Measurements from ENCODE around the gene CGN.

CGN gene

DNA sequence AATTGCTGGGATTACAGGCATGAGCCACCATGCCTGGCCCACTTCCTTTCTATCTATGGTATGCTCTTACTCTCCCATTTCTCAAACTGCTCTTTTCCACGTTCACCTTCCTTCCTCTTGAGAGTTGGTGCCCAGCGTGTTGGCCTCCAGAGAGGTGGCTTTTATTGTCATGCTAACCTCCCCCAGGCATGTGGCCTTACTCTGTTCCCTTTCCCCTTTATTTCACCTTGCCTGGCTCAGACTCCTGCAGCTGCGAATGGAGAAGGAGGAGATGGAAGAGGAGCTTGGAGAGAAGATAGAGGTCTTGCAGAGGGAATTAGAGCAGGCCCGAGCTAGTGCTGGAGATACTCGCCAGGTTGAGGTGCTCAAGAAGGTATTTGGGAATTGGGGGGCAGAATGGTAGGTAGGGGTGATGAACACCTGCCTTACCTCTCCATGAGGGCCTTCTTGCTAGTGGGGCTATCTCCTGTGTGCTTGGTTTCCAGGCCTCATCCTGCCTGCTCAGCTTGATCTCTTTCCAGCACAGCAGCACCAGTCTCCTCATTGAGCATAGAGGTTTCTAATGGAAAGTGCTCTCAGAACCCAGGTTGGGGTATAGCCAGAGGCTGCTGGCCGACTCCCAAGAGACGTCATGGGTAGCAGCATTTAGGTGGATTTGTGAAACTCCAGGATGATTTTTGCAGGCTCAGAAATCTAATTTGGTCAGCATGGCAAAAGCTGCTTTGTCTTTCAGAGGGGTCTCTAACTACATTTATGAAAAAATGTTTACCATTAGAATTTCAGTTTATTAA, 15.7 kb downstream of the CGN start:
- no peak for DNase-seq

DNA sequence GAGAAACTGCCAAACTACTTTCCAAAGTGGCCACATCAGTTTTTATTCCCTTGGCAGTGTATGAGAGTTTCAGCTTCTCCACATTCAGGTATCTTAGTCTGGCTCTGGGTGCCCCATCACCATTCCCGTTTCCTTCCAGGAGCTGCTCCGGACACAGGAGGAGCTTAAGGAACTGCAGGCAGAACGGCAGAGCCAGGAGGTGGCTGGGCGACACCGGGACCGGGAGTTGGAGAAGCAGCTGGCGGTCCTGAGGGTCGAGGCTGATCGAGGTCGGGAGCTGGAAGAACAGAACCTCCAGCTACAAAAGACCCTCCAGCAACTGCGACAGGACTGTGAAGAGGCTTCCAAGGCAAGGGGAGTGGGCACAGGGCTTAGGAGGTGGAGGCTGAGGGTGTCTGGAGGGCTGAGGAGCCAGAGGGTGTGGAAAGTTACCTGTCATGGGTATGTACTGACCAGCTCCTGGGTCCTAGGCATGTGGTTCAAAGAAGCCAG, 18.1 kb downstream of the CGN start:
- no peak for DNase-seq

DNA sequence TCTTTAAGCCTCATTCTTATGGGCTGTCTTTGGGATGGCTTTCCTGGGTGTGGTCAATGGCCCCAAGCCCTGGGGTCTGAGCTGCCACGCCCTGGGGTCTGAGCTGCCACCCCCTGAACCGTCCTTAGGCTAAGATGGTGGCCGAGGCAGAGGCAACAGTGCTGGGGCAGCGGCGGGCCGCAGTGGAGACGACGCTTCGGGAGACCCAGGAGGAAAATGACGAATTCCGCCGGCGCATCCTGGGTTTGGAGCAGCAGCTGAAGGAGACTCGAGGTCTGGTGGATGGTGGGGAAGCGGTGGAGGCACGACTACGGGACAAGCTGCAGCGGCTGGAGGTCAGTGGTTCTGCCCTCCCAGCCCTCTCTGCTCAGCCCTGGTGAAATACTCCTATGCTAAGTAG, 18.6 kb downstream of the CGN start:
- no peak for DNase-seq

- no peak for DNase-seq
Observed at GRCh38 chr1:151530461-151530860, 19.3 kb downstream of the CGN start.

DNA sequence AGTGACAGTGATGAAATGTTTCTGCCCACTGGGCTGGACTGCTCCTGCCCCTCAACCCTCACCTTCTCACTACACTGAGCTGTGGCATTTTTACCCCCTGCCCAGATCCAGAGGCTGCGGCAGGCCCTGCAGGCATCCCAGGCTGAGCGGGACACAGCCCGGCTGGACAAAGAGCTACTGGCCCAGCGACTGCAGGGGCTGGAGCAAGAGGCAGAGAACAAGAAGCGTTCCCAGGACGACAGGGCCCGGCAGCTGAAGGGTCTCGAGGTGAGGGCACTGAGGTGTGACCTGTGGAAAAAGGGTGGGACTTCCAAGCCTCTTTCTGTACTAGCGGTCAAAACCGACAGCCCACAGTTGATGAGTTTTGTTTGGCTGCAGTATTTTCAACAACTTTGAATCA, 22.7 kb downstream of the CGN start:
- no peak for DNase-seq

GRCh38 chr1:151534662-151535278, 23.6 kb downstream of the CGN start:
- DNase-seq, result peak; percentile 24

- no peak for DNase-seq
Observed at GRCh38 chr1:151535326-151536271, 24.4 kb downstream of the CGN start.

DNA sequence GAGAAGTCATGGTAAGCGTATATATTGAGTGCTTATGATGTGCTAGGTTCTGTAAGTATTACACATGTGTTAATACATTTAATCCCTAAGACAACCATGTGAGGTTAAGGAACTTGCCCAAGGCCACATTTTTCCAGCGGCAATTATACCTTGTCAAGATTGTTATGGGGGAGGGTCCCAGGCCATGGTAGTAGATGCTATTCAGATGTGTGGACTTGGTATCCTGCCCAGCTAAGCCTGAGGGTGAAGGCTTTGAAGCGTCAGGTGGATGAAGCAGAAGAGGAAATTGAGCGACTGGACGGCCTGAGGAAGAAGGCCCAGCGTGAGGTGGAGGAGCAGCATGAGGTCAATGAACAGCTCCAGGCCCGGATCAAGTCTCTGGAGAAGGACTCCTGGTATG, 25.3 kb downstream of the CGN start:
- DNase-seq, result no peak

GRCh38 chr1:151537112-151537511, 25.9 kb downstream of the CGN start:
- no peak for DNase-seq

DNA sequence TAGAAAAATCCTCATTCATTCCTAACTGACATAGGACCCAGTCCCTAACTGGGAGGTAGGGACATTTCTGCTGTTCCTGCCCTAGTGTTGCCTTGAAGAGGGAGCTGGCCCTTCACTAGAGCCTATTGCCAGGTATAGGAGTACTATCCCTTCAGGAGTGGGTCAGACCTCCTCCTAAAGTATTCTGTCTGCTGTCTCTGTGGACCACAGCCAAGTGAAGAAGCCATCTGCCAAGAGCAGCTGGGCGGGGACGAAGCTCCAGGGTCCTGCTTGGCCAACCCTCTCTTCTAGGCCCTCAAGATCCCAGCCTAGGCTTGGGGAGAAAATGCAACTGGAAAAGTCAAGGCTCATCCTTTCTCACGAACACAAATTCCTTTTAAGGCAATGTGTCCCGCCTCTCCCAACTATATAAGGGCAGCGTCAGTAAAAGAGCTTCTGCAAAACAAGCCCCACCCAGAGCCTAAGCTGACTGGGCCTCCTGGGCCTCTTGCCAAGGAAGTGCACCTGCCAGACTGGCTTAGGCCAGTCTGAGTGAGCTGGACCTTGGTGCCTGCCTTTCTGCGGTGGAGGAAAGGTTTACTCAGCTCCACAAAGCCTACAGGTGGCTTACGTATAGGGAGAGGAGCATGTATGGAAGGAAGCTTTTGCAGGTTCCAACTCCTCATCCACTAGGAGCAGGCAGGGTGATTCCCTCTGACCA, 28.3 kb downstream of the CGN start:
- peak; percentile 99 for DNase-seq

GRCh38 chr1:151540021-151540981, 29.1 kb downstream of the CGN start, which contains the start of gene TUFT1:
Gene TUFT1 (plus strand): TSS chr1:151540309. CDS start chr1:151540367, 58 bp downstream.
- peak; percentile 95 for DNase-seq

DNA sequence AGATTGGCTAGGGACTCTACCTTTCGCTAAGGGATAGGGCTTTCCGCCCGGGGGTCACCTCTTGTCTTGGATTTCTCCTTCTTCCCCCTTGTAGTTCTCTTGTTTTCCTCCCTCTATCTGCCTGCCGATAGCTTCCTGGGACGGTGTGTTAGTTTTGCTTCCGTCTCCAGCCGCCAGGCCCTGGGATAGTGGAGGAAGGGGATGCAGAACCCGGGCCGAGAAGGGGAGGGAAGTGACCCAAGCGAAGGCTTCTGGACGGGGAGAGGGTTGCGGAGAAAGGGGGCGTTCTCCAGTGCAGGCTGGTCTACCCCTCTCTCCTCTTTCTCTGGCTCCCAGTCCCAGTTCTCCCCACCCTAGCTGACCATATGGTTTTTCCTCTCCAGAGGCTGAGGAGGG, 29.8 kb downstream of the CGN start:
- DNase-seq, result peak; percentile 40

DNA sequence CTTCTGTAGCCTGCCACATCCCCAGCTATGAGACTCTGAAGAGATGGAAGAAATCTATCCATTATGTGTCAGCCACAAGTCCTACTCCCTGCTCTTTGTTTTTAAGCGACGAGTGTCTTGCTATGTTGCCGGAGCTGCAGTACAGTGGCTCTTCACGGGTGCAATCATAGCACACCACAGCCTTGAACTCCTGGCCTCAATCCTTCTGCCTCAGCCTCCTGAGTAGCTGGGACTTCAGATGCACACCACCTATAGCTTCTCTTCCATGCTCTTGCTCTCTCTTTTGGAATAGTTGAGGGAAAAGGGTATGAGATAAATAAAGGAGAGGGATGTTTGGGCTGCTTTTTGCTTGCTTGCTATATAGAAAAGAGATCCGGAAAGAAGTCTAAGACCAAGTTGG, 30.6 kb downstream of the CGN start:
- DNase-seq, result no peak

DNA sequence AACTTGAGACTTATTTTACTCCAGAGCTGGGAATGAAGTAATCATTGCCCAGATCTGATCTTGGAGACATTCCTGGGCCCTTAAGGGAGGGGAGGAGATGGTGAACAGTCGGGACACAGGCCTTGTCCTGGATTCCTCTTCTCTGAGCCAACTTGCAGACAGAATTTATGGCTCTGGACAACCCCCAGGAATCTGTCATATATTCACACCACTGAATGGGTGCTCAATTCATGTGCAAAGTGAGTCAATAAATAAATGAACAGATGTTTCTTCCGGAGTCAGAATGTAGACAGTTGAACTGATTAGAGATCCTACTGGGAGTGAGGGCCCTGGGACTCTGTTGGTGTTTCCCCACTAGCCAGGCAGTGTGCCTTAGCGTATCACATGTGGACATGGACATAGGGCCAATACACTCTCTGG, 31.5 kb downstream of the CGN start:
- DNase-seq, result no peak

GRCh38 chr1:151545542-151545941, 34.4 kb downstream of the CGN start:
- no peak for DNase-seq

- no peak for DNase-seq
Observed at GRCh38 chr1:151546011-151546925, 35.1 kb downstream of the CGN start.

DNA sequence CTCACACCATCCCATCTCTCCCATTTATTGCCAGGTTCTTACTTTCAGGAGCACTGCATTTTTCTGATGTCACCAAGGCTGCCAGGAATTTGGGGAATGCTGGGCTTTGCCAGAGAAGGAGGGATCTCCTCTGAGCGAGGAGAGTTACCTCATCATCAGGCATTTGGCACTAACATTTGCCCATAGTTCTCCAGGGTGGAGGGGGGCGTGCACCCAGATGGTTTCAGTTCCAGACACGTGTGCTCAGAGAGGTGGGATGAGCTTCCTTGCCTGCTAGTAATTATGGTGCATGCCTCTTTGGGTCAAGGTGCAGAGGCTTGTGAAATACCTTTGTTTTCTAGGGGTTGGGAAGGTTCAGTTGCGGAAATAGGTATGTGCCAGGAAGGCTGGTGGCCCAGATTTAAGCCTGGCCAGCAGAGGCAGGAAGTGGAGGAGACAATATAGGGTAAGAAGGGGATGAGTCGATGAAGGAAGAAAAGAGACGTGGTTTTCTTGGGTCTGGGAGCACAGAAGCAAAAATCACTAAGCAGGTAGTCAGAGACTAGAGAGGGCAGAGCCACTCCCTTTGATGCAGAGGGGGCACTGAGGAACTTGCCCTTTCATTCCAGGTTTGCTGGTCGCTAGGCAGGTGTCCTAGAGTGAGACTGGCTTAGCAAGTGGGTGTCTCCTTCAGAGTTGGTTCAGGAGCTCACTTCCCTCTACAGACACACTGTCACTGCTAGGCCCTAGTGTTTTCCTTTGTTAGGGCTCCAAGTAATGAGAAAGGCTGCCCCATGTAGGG, 36.1 kb downstream of the CGN start:
- no peak for DNase-seq

GRCh38 chr1:151547900-151548230, 36.7 kb downstream of the CGN start:
- DNase-seq, result no peak

- DNase-seq, result no peak
Observed at GRCh38 chr1:151549199-151549598, 38.0 kb downstream of the CGN start.

GRCh38 chr1:151553659-151554058, 42.5 kb downstream of the CGN start:
- no peak for DNase-seq
